Glutamatergic neuron (in vitro differentiated cells): ENCODE results near the gene ZNF670. TPM values are rescaled to one million over a fixed set of nuclear protein-coding genes. Genes with fewer than 3 reads are reported as not detected.
"Not testable (repeated sequence)": the region's sequence is repeated elsewhere in the genome, so short reads cannot be mapped to it uniquely, and the experiment has no call there.

ENCODE experiments used
- DNase-seq: peaks from one replicate; pipeline ENCODE4 v3.0.0; 2022
- H3K27ac Mint-ChIP-seq: one replicate; pipeline ENCODE4 v1.8.0; 2020; ENCODE audit warnings: mild to moderate bottlenecking, mixed read lengths, inconsistent platforms; ENCODE audit not compliant: unreplicated experiment
- H3K27me3 Mint-ChIP-seq: one replicate; pipeline ENCODE4 v1.8.0; 2020; ENCODE audit warnings: mild to moderate bottlenecking, moderate library complexity, mixed read lengths, inconsistent platforms; ENCODE audit not compliant: unreplicated experiment
- H3K36me3 Mint-ChIP-seq: one replicate; pipeline ENCODE4 v1.8.0; 2020; ENCODE audit warnings: mild to moderate bottlenecking, mixed read lengths, inconsistent platforms; ENCODE audit not compliant: unreplicated experiment
- H3K4me1 Mint-ChIP-seq: one replicate; pipeline ENCODE4 v1.8.0; 2020; ENCODE audit warnings: mild to moderate bottlenecking, low read depth, mixed read lengths, inconsistent platforms; ENCODE audit not compliant: unreplicated experiment
- H3K4me3 Mint-ChIP-seq: one replicate; pipeline ENCODE4 v1.8.0; 2020; ENCODE audit warnings: mild to moderate bottlenecking, mixed read lengths, inconsistent platforms; ENCODE audit not compliant: unreplicated experiment
- H3K9me3 Mint-ChIP-seq: one replicate; pipeline ENCODE4 v1.8.0; 2020; ENCODE audit warnings: mild to moderate bottlenecking, moderate library complexity, mixed read lengths, inconsistent platforms; ENCODE audit not compliant: unreplicated experiment
- CTCF ChIP-seq: fragments of 200-600 bp; sonication (generic); IDR thresholded peaks from one replicate; pipeline ENCODE4 v1.5.0; 2021; ENCODE audit not compliant: partially characterized antibody, unreplicated experiment
- long read RNA-seq: library from polyadenylated mRNA; unstranded; transcript quantifications from one replicate; pipeline ENCODE4 v2.0.0, GENCODE V29; 2020; ENCODE audit not compliant: unreplicated experiment
- total RNA-seq: library from RNA; stranded (reverse); fragmentation: NEBNext Ultra II Directional; extraction: Animal tissue kit (Norgen Biotek cat#: 25700); gene quantifications from one replicate; pipeline ENCODE4 v1.2.1, GENCODE V29; 2021; ENCODE audit not compliant: unreplicated experiment

The ZNF670 gene
- 10.7 TPM for total RNA-seq
- long read RNA-seq, partial matches to known transcripts: 0 of 2 reads
- long read RNA-seq, other reads (novel, unspliced or antisense): 0 of 2 reads

- Mint-ChIP-seq H3K9me3 (peaks cover 15% of the 10 kb centered on the region), H3K36me3 (peaks cover 17% of the 10 kb centered on the region), H3K4me3 (peak within 1 kb of the TSS; percentile 98), H3K4me1 (peaks cover 11% of the 10 kb centered on the region), H3K27ac (peak within 1 kb of the TSS; percentile 90), H3K27me3 (peaks cover under 1% of the 10 kb centered on the region)
- no peak for TF ChIP-seq CTCF
- peak; percentile 98 for DNase-seq
Observed at GRCh38 chr1:247078258-247079140, at the start of gene ZNF670. ZNF670 (minus strand) TSS chr1:247078811; CDS start chr1:247078596, 215 bp downstream.

- H3K36me3 Mint-ChIP-seq: peaks cover 22% of the 10 kb centered on the region
- H3K27me3 Mint-ChIP-seq, H3K4me1 Mint-ChIP-seq, DNase-seq: not testable (repeated sequence)
- peak overlapping the region; percentile 96 for H3K27ac Mint-ChIP-seq
- peak overlapping the region; percentile 96 for H3K4me3 Mint-ChIP-seq
- peaks cover 23% of the 10 kb centered on the region for H3K9me3 Mint-ChIP-seq
Observed at GRCh38 chr1:247127519-247128282, 49.1 kb upstream of the ZNF670 start.

DNA sequence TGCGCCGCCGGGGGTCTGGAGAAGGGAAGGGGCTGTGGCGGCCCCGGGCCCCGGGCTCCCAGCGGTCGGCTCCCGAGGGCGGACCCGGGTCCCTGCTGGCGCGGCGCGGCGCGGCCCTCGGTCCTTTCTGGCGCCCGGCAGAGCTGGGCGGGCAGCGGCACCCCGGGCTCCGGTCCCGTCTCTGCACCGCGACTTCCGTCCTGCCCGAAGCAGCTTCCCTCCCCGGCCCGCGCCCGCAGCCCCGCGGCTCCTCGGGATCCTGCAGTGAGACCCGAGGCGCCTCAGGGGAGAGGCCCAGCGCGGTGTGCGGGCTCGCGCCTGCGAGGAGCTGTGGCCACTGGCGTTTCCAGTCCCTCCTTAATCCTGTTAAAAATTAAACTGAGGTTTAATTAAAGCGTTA lies 48.0 kb upstream of the ZNF670 start:
- not testable (repeated sequence) for DNase-seq

GRCh38 chr1:247126166-247126565 lies 47.6 kb upstream of the ZNF670 start:
- DNase-seq, H3K27me3 Mint-ChIP-seq, H3K4me3 Mint-ChIP-seq, H3K4me1 Mint-ChIP-seq, H3K27ac Mint-ChIP-seq: not testable (repeated sequence)
- peaks cover 20% of the 10 kb centered on the region for H3K9me3 Mint-ChIP-seq
- H3K36me3 Mint-ChIP-seq: peaks cover 12% of the 10 kb centered on the region

More for the DNA sequence above, 48.0 kb upstream of the ZNF670 start:
- H3K27me3 Mint-ChIP-seq, H3K4me1 Mint-ChIP-seq, H3K27ac Mint-ChIP-seq, H3K4me3 Mint-ChIP-seq: not testable (repeated sequence)
- Mint-ChIP-seq H3K9me3 (peaks cover 20% of the 10 kb centered on the region), H3K36me3 (peaks cover 12% of the 10 kb centered on the region)

DNA sequence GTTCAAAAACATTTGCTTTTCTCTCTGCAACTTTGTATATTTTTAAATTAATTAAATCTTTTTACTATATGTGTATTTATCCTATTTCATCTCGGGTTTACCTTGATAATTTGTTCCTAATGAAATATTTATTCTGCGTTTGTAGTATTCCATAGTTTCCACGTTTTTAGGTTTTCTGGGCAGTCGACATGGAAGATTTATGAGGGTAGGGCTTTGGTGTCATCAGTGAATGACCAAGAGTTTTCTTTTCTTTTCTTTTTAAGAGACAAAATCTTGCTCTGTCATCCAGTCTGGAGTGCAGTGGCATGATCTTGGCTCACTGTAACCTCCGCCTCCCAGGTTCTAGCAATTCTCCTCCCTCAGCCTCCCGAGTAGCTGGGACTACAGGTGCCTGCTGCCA lies 42.8 kb upstream of the ZNF670 start:
- no peak for TF ChIP-seq CTCF
- H3K4me1 Mint-ChIP-seq: no peaks in the 10 kb centered on the region
- no peaks in the 10 kb centered on the region for H3K36me3 Mint-ChIP-seq
- no peak overlapping the region for H3K4me3 Mint-ChIP-seq
- H3K27ac Mint-ChIP-seq: no peak overlapping the region
- H3K9me3 Mint-ChIP-seq: peaks cover 9% of the 10 kb centered on the region
- no peak for DNase-seq
- peaks cover 7% of the 10 kb centered on the region for H3K27me3 Mint-ChIP-seq

DNA sequence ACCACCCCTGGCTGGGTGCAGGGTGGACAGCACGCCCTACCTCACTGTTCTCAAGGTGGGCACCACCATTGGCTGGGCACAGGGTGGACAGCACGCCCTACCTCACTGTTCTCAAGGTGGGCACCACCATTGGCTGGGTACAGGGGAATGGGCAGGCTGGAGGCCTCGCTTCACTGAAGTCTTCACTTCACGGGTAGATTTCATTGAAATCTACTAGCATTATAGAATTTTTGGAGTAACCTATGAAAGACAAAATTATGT lies 41.7 kb upstream of the ZNF670 start:
- H3K4me1 Mint-ChIP-seq, H3K36me3 Mint-ChIP-seq, H3K27me3 Mint-ChIP-seq, H3K4me3 Mint-ChIP-seq, H3K9me3 Mint-ChIP-seq, DNase-seq, H3K27ac Mint-ChIP-seq: not testable (repeated sequence)
